GM18907 (cell line): ENCODE results near the gene PIP5K1B.

Experiments
- ATAC-seq: cut with Tn5 transposase; IDR thresholded peaks from one replicate; pipeline ENCODE4 v1.9.1; 2021; ENCODE audit warnings: mild to moderate bottlenecking, moderate library complexity; ENCODE audit not compliant: unreplicated experiment

Gene PIP5K1B

GRCh38 chr9:68769852-68770251, 64.8 kb downstream of the PIP5K1B start:
- no peak for ATAC-seq

- ATAC-seq = no peak
Observed at GRCh38 chr9:68771376-68771775, 66.3 kb downstream of the PIP5K1B start.

- ATAC-seq = no peak
Observed at GRCh38 chr9:68775003-68775730, 70.1 kb downstream of the PIP5K1B start.

GRCh38 chr9:68777070-68777763, 72.2 kb downstream of the PIP5K1B start:
- ATAC-seq = no peak

GRCh38 chr9:68778635-68779034, 73.6 kb downstream of the PIP5K1B start:
- ATAC-seq = no peak

- ATAC-seq = peak; percentile 86
Observed at GRCh38 chr9:68779558-68780379, 74.7 kb downstream of the PIP5K1B start.

GRCh38 chr9:68780380-68780712, 75.3 kb downstream of the PIP5K1B start:
- ATAC-seq = peak; percentile 1

GRCh38 chr9:68780720-68781119, 75.7 kb downstream of the PIP5K1B start:
- ATAC-seq = no peak

- ATAC-seq = no peak
Observed at GRCh38 chr9:68781928-68782327, 76.9 kb downstream of the PIP5K1B start.

GRCh38 chr9:68782546-68782945, 77.5 kb downstream of the PIP5K1B start:
- no peak for ATAC-seq

GRCh38 chr9:68785965-68786364, 80.9 kb downstream of the PIP5K1B start:
- ATAC-seq = no peak

GRCh38 chr9:68791169-68791568, 86.1 kb downstream of the PIP5K1B start:
- ATAC-seq = no peak

GRCh38 chr9:68793605-68794343, 88.7 kb downstream of the PIP5K1B start:
- ATAC-seq = peak; percentile 89

GRCh38 chr9:68794898-68795297, 89.9 kb downstream of the PIP5K1B start:
- ATAC-seq = no peak

- ATAC-seq = no peak
Observed at GRCh38 chr9:68795411-68795810, 90.4 kb downstream of the PIP5K1B start.

GRCh38 chr9:68797116-68797515, 92.1 kb downstream of the PIP5K1B start:
- ATAC-seq = peak; percentile 39

- ATAC-seq = no peak
Observed at GRCh38 chr9:68798423-68798822, 93.4 kb downstream of the PIP5K1B start.

GRCh38 chr9:68800836-68801235, 95.8 kb downstream of the PIP5K1B start:
- ATAC-seq = no peak

- peak; percentile 97 for ATAC-seq
Observed at GRCh38 chr9:68802525-68803015, 97.5 kb downstream of the PIP5K1B start.

- ATAC-seq = no peak
Observed at GRCh38 chr9:68804911-68805889, 100.2 kb downstream of the PIP5K1B start.
